ENCODE data around the gene TRDN.
"Not testable (repeated sequence)": the region's sequence is repeated elsewhere in the genome, so short reads cannot be mapped to it uniquely, and the experiment has no call there.

TRDN gene

DNA sequence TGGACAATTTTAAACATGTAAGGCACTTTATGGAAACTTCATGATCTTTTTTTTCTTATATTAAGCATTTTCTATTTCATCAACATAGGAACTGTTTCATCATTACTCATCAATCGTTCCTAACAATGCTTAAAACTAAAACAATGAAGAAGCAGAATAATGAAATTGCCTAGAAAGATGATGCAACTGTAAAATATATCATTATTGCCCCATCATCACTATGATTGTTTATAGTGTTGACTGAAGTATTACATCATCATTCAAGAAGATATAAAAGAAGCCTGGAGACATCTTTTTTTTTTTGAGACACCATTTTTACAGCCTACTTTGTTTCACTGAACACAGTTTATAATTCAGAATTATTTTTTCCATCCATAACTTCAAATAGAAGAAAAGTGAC lies 147.2 kb downstream of the TRDN start:
- no peak for DNase-seq

DNA sequence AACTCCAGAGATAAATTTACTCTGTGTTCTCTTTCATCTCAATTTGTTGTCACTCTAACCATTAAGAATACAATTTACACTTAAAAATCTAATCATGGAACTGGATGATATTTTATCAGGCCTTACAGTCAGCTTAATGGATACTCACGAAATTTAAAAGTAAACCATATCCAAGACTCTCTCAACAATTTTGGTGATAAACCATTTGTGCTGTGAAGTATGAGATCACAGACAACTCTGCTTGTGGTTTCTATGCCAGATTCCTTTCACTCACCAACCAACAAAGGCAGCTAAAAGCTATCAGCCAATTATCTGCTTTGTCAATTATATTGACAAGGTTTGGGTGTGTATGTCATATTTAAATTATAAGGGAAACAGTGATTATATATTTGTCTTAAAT lies 155.8 kb downstream of the TRDN start:
- DNase-seq = no peak

DNA sequence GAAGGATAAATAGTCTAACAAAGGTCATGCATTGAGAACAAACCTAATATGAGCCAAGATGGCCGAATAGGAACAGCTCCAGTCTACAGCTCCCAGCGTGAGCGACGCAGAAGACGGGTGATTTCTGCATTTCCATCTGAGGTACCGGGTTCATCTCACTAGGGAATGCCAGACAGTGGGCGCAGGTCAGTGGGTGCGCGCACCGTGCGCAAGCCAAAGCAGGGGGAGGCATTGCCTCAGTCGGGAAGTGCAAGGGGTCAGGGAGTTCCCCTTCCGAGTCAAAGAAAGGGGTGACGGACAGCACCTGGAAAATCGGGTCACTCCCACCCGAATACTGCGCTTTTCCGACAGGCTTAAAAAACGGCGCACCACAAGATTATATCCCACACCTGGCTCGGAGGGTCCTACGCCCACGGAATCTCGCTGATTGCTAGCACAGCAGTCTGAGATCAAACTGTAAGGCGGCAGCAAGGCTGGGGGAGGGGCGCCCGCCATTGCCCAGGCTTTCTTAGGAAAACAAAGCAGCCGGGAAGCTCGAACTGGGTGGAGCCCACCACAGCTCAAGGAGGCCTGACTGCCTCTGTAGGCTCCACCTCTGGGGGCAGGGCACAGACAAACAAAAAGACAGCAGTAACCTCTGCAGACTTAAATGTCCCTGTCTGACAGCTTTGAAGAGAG lies 164.6 kb downstream of the TRDN start:
- DNase-seq = not testable (repeated sequence)

DNA sequence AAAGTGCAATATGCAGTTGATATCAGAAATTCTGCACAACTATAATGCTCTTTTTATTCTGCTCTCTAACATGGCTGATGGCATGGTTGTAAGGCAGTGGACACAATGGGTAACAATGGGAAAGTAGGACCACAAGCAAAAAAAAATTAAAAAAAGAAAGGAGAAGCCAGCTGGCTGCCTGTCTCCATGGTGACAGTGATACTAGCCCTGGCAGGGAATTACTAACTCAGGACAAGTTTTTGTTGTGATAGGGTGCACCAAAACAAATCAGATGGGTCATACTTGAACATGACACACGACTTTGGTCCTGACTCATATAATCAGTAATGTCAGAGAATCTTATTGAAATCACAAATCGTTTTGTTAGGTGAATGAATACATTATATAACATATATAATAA lies 169.4 kb downstream of the TRDN start:
- DNase-seq = no peak

DNA sequence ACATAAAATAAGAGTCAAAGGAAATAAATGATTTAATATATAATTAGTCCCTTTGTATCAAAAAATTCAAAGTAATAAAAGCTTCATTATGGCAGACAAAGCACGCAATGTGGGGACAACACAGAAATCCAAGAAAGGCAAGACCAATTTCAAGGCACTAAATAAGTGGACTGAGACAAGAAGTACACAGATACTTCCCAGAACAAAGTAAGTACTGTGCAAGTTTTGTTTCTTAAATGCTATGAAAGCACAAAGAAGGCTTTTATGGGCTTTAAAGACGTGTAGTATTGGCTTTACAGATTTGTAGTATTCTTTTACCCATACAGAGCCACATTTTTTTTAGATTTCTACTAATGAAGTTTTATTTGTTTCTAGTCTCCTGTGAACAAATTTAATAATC lies 174.6 kb downstream of the TRDN start:
- no peak for DNase-seq

DNA sequence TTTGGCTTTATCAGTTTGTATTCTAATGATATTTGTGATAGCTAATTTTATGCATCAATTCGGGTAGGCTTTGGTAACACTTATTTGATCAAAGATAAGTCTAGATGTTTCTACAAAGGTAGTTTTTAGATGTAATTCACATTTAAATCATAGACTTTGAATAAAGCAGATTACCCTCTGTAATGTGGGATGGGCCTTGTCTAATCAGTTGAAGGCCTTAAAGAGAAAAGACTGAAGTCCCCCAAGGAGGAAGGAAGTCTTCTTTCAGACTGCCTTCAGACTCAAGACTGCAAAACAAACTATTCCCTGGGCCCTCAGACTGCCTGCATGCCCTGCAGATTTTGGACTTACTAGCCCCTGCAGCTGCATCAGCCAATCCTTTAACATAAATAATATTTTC lies 178.5 kb downstream of the TRDN start:
- no peak for DNase-seq

DNA sequence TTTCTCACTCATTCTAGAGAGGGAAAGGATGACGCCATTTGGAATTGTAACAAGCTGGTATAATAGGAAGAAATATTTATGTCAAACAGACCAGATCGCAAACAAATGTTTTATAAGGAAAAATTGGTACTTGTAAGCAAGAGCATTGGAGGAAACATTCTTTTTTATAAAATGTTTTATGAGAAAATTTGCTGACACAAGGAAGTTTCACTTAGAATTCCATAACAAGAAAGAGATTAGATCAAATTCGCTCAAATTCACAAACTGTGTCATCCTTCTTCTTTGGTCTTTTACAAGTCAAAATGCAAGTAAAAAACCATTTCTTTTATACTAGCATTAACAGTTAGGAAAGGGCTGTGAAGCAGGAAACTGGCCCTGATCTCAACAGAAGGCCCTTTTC lies 179.9 kb downstream of the TRDN start:
- no peak for DNase-seq

DNA sequence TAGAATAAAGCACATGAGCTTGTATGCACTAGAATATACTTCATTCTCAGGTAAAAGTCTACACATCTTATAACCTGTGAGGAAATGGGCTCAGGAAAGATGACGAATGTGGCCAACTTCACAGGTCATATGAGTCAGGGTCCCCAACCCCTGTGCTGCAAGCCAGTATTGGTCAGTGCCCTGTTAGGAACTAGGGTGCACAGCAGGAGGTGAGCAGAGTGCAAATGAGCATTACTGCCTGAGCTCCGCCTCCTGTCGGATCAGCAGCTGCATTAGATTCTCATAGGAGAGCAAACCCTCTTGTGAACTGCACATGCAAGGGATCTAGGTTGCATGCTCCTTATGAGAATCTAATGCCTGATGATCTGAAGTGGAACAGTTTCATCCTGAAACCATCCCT lies 182.3 kb downstream of the TRDN start:
- DNase-seq = no peak

DNA sequence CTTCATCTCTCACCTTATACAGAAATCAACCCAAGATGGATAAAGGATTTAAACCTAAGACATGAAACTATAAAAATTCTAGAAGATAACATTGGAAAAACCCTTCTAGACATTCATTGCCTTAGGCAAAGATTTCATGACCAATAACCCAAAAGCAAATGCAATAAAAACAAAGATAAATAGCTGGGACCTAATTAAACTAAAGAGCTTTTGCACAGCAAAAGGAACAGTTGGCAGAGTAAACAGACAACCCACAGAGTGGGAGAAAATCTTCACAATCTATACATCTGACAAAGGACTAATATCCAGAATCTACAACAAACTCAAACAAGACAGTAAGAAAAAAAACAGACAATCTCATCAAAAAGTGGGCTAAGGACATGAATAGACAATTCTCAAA lies 183.7 kb downstream of the TRDN start:
- not testable (repeated sequence) for DNase-seq

DNA sequence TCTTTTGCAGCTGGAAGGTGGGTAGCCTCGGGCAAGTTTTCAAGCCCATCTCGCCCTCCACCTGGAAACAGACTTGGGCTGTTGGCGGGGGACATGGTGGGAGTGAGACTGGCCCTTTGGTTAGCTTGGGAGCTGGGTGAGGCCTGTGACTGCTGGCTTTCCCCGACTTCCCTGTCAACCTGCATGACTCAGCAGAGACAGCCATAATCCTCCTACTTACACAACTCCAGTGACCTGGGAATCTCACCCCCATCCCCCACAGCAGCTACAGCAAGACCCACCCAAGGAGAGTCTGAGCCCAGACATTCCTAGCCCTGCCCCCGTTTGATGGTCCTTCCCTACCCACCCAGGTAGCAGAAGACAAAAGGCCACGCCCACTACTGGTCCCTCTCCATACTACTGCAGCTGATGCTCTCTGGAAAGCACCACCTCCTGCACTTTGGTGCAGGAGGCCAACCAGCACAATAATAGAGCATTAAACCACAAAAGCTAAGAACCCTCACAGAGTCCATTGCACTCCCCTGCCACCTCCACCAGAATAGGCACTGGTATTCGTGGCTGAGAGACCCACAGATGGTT lies 188.4 kb downstream of the TRDN start:
- DNase-seq = no peak

DNA sequence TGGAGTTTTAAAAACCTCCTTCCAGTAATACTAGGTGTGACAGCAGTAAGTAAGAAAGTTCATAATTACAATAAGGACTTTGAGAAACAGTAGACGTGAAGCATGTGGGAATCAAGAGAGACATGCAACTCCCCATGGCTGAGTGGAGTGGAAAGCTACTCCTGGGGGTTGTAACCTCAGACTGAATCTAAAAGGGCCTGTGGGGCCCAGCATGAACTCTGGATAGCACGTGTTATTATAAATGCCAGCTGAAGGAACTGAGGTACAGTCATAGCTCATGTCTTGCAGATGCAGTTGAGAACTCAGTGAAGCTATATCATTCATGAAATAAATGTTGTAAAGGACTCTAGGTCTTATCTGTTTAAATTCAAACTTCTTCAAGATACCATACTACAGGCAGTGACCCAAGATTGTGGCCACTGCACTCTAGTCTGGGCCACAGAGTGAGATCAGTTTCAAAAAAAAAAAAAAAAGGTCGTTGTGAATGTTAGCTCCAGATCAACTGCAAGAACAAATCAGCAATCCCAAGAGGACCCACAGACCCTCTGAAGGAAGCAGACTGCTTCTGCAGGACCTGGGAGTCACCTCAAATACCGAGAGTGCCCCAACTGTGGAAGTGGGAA lies 189.3 kb downstream of the TRDN start:
- DNase-seq = no peak

DNA sequence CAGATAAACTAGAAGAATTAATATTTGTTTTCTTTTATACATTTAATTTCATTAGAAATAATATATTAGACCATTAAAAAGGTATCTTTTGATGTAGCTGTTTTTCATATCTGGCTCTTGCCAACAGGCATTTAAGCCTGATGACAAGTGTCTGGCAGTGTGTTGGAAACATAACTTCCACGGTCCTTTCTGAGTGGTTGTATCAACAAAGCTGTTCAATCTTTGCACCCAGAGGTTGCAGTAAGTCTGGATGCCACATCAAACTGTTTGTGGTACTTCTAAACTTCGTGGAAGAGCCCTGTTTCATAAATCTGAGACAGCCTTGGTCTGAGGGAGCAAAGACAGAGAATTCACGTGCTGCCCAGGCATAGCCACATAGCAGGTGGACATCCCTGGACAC lies 197.4 kb downstream of the TRDN start:
- DNase-seq = no peak

DNA sequence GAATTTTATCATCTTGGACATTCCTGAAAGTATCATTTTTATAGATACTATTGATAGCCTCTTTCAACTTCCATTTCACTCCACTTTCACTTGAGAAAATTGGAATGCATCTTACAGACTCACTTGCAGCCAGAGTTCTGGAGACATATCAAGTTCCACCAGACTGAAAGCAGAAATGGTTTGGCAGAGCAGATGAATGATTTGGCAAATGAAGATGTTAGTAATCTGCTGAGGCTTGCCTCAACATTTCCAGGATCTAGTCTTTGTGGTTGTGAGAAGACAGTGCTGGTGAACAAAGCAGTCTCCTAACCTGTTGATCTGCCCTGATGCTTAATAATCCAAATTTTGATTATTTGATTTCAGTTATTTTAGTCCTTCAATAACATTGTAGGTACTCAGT lies 202.6 kb downstream of the TRDN start:
- DNase-seq = no peak

DNA sequence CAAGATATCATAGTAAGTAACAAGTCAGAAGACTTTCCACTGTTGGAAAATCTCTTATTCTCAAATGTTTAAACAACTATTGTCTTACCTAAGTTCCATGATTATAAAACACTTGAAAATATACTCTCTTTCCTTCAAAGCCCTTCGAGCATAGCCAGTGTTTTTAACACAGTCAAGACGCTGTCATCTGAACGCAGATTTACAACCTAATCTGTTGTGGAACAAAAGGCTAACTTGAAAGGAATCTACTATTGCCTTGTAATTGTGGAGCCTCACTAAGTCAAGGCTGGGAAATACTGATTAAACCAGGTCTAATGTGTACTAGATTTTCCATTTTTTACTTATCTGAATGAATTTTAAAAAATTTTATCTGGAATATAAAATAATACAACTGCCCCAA lies 205.8 kb downstream of the TRDN start:
- DNase-seq = no peak

DNA sequence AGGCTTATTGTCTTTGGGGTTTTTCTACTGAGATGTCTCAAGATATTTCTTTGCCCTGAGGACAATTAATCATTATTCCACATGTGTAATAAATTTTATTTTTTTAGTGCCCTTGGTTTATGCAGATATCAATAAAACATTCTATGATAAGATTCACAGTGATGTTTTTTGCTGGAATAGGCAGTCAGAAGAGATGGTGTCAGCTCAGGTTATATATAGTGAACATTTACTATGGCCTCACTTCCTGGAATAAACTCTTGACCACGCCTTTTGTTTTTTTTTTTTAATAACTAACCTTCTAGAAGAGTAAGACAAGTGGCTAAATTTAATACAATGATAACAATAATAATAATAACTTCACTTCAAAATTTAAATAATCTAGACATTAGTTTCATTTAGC lies 209.7 kb downstream of the TRDN start:
- DNase-seq = no peak

DNA sequence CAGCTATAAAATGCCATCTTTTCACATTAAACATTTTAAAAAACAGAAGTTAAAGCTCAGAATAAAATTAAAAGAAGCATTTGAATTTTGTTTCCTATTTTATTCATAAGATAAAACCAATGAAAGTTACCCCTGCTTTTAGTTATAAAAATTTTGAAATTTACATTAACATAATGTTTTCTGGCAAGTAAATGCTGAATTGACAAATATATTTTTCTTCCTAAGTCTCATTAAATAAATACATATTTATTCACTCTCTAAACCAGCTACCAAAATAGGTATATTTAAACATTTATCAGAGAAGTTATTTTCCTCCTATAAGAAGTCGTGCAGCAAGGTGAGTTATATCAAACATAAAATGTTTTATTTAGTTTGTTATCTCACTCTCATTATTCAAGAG lies 213.6 kb downstream of the TRDN start:
- no peak for DNase-seq

DNA sequence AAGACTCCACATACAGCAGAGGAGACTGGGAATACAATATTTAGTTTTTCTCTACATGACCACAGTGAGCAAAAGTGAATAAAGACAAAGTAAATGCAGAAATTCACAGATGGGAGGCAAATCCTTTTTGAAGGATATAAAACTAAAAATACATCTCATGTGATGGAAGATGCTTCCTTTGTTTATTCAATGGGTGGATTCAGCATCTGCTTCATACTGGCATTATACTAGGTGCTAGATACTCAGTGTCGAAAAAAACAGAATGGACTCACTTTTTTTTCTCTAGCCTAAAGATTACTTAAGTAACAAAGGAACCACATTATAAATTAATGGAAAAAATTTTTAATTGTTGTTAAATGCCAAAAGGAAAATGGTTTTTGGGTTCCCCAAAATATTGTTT lies 216.2 kb downstream of the TRDN start:
- DNase-seq = no peak

DNA sequence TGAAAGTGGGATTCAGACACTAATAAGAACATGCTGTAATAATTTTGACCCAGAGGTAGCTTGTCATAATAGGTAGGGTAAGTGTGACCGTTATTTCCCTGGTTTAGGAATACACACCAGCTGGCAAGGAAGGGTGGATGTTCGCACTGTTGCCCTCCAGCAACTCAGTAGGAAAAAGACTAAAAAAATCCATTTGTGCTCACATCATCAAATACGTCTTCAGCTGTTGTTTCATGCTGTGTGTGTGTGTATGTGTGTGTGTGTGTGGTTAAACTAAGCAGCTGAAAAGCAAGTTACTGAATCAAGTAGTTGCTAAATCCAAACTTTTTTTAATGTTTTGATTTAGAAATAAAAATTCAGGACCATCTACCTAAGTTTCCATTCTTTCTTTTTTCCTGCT lies 218.7 kb downstream of the TRDN start:
- no peak for DNase-seq

DNA sequence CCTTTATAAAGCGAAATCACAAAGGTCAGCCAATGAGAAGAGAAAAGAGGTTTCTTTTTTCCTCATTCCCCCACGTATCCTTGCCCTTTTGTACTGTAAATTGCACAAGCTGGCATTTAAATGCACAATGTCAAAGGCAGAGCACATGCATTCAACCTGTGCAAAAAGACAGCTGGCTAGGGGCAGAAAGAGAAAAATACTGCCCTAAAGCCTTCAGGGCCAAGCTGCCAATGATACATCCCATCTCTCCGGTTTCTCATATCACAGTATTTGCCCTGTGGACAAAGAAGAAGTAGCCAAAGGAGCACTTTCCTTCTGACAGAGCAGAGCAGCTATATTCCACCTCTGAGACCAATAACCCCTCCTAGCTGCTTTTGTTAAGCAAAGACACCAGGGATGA lies 219.2 kb downstream of the TRDN start:
- DNase-seq = no peak

DNA sequence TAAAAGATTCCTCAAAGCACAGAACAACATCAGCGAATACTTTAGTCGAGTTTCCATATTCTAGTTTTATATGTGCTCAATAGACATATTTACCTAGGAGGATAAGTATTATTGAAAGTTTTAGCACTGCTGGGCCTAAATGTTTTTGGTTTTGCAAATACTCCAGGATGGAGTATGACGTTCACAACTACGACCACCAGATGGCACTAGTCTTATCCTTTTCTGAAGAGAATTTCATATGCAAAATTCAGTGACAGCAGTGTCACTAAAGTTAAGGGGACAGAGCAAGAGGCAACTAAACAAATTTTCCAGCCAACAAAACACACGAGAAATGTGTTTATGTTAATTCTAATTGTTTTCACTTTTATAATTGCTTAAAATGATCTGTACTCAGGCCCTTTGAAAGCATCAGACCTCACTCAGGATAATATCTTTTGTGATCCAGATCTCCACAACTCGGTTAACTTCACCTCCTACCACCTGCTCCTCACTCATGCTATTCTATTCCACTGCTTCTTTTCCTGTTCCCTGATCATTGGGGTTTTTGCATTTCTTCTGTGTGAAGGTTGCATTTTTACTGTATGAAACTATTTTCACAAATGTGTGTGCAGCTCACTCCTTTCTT lies 220.8 kb downstream of the TRDN start:
- DNase-seq = peak; percentile 50

DNA sequence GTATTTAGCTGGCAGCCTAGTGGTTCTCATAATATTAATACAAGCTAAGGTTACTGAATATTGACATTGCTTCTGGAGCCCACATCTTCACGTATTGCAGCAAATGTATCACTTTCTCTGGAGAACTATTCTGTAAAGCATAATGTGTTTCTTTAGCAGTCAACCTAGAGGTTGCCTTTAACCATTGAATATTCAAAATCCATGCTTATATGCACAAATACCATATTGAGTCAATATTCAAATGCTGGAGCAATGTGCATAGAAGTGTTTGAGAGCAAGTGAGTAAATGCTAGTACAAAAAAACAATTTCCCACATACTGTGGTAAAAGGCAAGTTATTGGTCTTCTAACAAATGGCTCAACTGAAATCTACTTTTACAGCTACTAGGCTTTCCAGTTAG lies 231.8 kb downstream of the TRDN start:
- no peak for DNase-seq

DNA sequence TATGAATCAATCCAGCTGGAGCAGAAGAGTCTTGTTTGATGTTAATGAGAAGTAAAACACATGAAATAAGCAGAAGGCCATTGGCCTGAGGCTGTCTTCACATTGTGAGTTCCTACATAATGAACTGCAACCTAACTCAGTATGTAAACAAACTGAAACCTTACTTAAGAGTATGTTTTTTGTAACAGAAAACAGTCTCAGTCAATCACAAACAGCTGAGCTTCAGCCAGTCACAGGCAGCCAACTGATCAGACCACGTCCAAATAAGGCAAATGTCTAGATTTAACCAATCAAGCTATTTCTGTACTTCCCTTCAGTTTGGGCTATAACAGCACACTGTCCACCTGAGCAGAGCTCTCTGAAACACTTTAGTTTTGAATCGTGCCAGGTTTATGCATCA lies 234.7 kb downstream of the TRDN start:
- DNase-seq = no peak

DNA sequence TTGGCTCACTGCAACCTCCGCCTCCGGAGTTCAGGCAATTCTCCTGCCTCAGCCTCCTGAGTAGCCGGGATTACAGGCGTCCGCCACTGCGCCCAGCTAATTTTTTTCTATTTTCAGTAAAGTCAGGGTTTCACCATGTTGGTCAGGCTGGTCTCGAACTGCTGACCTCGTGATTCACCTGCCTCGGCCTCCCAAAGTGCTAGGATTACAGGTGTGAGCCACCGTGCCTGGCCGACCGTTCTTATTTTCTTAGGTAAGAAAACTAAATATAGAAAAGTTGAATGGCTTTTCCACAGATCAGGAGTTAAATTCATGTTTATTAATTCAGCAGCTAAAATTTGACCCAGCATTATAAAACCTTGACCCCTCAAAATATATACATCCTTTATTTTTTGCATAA lies 238.7 kb downstream of the TRDN start:
- DNase-seq = no peak

DNA sequence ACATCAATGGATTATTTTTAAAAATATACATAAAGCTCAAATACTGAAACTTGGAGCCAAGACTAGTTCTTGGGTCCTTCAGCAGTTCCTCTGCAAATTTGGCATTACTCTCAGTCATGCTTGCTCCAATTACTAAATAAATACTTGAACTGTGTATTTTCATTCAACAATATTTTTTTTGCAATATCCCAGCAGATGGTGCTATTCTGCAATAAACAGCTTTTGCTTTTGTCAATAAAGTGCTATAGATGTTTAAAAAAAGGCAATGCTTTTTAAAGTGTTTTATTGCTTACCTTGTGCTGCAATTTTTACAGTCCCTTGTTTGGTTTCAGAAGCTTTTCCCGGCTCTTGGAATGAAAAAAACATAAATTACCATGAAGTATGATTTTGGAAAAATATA lies 243.4 kb downstream of the TRDN start:
- DNase-seq = no peak

All from activated CD4-positive, alpha-beta T cell treated with anti-CD3 and anti-CD28 coated beads, Interleukin-10, Interleukin-2, amounts not matched to agents 100 ng/mL and 50 ng/mL, durations not matched to agents 16 hours and 8 hours (primary cell).